H9 (cell line): ENCODE results near the gene TMEM245. TPM values are rescaled to one million over a fixed set of nuclear protein-coding genes. Genes with fewer than 3 reads are reported as not detected.

Source experiments
- DNase-seq: peaks from one replicate; pipeline ENCODE4 v3.0.0-alpha.2; 2017
- H2AFZ ChIP-seq: one replicate; pipeline ENCODE4 v1.6.1; 2013; ENCODE audit warnings: mild to moderate bottlenecking, low read length, control low read depth, moderate library complexity
- H2AK5ac ChIP-seq: 2 replicates; pipeline ENCODE4 v1.6.1; 2013; ENCODE audit warnings: low read length, control low read depth, mixed read lengths; ENCODE audit not compliant: insufficient read length
- H2BK120ac ChIP-seq: one replicate; pipeline ENCODE4 v1.6.1; 2013; ENCODE audit warnings: low read depth, mild to moderate bottlenecking, low read length, control low read depth, inconsistent platforms; ENCODE audit not compliant: poor library complexity, severe bottlenecking
- H2BK12ac ChIP-seq: 2 replicates; pipeline ENCODE4 v1.6.1; 2013; ENCODE audit warnings: low read length, control low read depth, mixed read lengths, low read depth; ENCODE audit not compliant: insufficient read length
- H2BK15ac ChIP-seq: 2 replicates; pipeline ENCODE4 v1.6.1; 2013; ENCODE audit warnings: low read depth, low read length, control low read depth
- H2BK20ac ChIP-seq: one replicate; pipeline ENCODE4 v1.6.1; 2013; ENCODE audit warnings: low read depth, mild to moderate bottlenecking, low read length, control low read depth, inconsistent platforms; ENCODE audit not compliant: poor library complexity, severe bottlenecking
- H2BK5ac ChIP-seq: 2 replicates; pipeline ENCODE4 v1.6.1; 2013; ENCODE audit warnings: low read length, control low read depth, mixed read lengths; ENCODE audit not compliant: insufficient read length
- H3K14ac ChIP-seq: 2 replicates; pipeline ENCODE4 v1.6.1; 2013; ENCODE audit warnings: low read length, control low read depth; ENCODE audit not compliant: insufficient read depth
- H3K18ac ChIP-seq: 2 replicates; pipeline ENCODE4 v1.6.1; 2013; ENCODE audit warnings: low read depth, mild to moderate bottlenecking, mixed read lengths, low read length, control low read depth; ENCODE audit not compliant: insufficient read length
- H3K23ac ChIP-seq: 2 replicates; pipeline ENCODE4 v1.6.1; 2013; ENCODE audit warnings: low read length, control low read depth, mixed read lengths, low read depth; ENCODE audit not compliant: insufficient read length
- H3K23me2 ChIP-seq: 2 replicates; pipeline ENCODE4 v1.6.1; 2013; ENCODE audit warnings: low read depth, mild to moderate bottlenecking, mixed read lengths, low read length, control low read depth; ENCODE audit not compliant: insufficient read length, poor library complexity, severe bottlenecking
- H3K27ac ChIP-seq: 2 replicates; pipeline ENCODE4 v1.5.1; 2013; ENCODE audit warnings: low read length, control low read depth, mixed read lengths, low read depth; ENCODE audit not compliant: insufficient read length
- H3K27me3 ChIP-seq: 2 replicates; pipeline ENCODE4 v1.6.1; 2013; ENCODE audit warnings: low read length, control low read depth, inconsistent platforms; ENCODE audit not compliant: insufficient read depth
- H3K4ac ChIP-seq: 2 replicates; pipeline ENCODE4 v1.6.1; 2013; ENCODE audit warnings: low read depth, mild to moderate bottlenecking, control low read depth, inconsistent platforms, low read length, moderate library complexity
- H3K4me1 ChIP-seq: 2 replicates; pipeline ENCODE4 v1.6.1; 2013; ENCODE audit warnings: low read length, control low read depth, inconsistent platforms; ENCODE audit not compliant: insufficient read depth
- H3K4me2 ChIP-seq: 2 replicates; pipeline ENCODE4 v1.6.1; 2013; ENCODE audit warnings: low read length, control low read depth, mixed read lengths; ENCODE audit not compliant: insufficient read length, insufficient read depth
- H3K56ac ChIP-seq: 2 replicates; pipeline ENCODE4 v1.6.1; 2013; ENCODE audit warnings: low read depth, mild to moderate bottlenecking, mixed read lengths, low read length, control low read depth; ENCODE audit not compliant: insufficient read length
- H3K79me1 ChIP-seq: 2 replicates; pipeline ENCODE4 v1.6.1; 2013; ENCODE audit warnings: low read depth, mild to moderate bottlenecking, moderate library complexity, low read length, control low read depth, inconsistent platforms; ENCODE audit not compliant: insufficient read depth, poor library complexity, severe bottlenecking
- H3K79me2 ChIP-seq: 2 replicates; pipeline ENCODE4 v1.6.1; 2013; ENCODE audit warnings: low read length, control low read depth, inconsistent platforms; ENCODE audit not compliant: insufficient read depth
- H3K9ac ChIP-seq: 2 replicates; pipeline ENCODE4 v1.6.1; 2013; ENCODE audit warnings: low read length, control low read depth, mixed read lengths; ENCODE audit not compliant: insufficient read length; ENCODE audit errors: extremely low read depth
- H3K9me3 ChIP-seq: one replicate; pipeline ENCODE4 v1.6.1; 2013; ENCODE audit warnings: low read depth, low read length, inconsistent platforms; ENCODE audit not compliant: control insufficient read depth
- H3T11ph ChIP-seq: one replicate; pipeline ENCODE4 v1.6.1; 2013; ENCODE audit warnings: mild to moderate bottlenecking, low read length, control low read depth, inconsistent platforms
- H4K20me1 ChIP-seq: one replicate; pipeline ENCODE4 v1.6.1; 2013; ENCODE audit not compliant: control insufficient read depth, insufficient read length, insufficient read depth
- H4K5ac ChIP-seq: 2 replicates; pipeline ENCODE4 v1.6.1; 2013; ENCODE audit warnings: low read depth, mild to moderate bottlenecking, mixed read lengths, low read length, control low read depth; ENCODE audit not compliant: insufficient read length
- H4K8ac ChIP-seq: replicated peaks from 2 replicates; pipeline ENCODE4 v1.6.1; 2013; ENCODE audit warnings: low read length, control low read depth, mixed read lengths, low read depth; ENCODE audit not compliant: insufficient read length
- H4K91ac ChIP-seq: 2 replicates; pipeline ENCODE4 v1.6.1; 2013; ENCODE audit warnings: low read depth, mild to moderate bottlenecking, moderate library complexity, mixed read lengths, low read length, control low read depth; ENCODE audit not compliant: insufficient read length
- H3K27ac Mint-ChIP-seq, 3 experiments: 2 replicates in 2 of 3; 3 replicates in 1 of 3; pipeline ENCODE4 v1.8.0; 2020 to 2021; ENCODE audit warnings: mixed read lengths in 3 of 3, mild to moderate bottlenecking in 1 of 3, moderate library complexity in 1 of 3
- H3K27me3 Mint-ChIP-seq: 2 replicates; pipeline ENCODE4 v1.8.0; 2021; ENCODE audit warnings: low read depth, mild to moderate bottlenecking, moderate library complexity, mixed read lengths
- H3K36me3 Mint-ChIP-seq, 3 experiments: 2 replicates in 2 of 3; 3 replicates in 1 of 3; pipeline ENCODE4 v1.8.0; 2020 to 2021; ENCODE audit warnings: low read depth in 3 of 3, mixed read lengths in 3 of 3; ENCODE audit not compliant: insufficient read depth in 1 of 3
- H3K4me1 Mint-ChIP-seq, 2 experiments: 2 replicates each; pipeline ENCODE4 v1.8.0; 2020; ENCODE audit warnings: mixed read lengths in 2 of 2
- H3K4me3 Mint-ChIP-seq, 2 experiments: 2 replicates in 1 of 2; 3 replicates in 1 of 2; pipeline ENCODE4 v1.8.0; 2020 to 2021; ENCODE audit warnings: mild to moderate bottlenecking in 2 of 2, mixed read lengths in 2 of 2, moderate library complexity in 1 of 2
- H3K9me3 Mint-ChIP-seq, 2 experiments: 2 replicates in 1 of 2; 3 replicates in 1 of 2; pipeline ENCODE4 v1.8.0; 2020; ENCODE audit warnings: mild to moderate bottlenecking in 2 of 2, mixed read lengths in 2 of 2, moderate library complexity in 1 of 2
- CTCF ChIP-seq: fragments of 200-600 bp; sonication (generic); conservative IDR thresholded peaks from 3 replicates; pipeline ENCODE4 v1.8.0; 2021; ENCODE audit warnings: antibody characterized with exemption, mild to moderate bottlenecking
- WGBS: extraction: QIAGEN DNeasy Blood & Tissue Kit; methylation state at CpG from one replicate; pipeline ENCODE4 v1.1.7; 2013; ENCODE audit warnings: missing lambda C conversion rate, low lambda C conversion rate, mixed read lengths; ENCODE audit not compliant: insufficient read length; ENCODE audit errors: extremely low coverage; 5-methylcytosine and 5-hydroxymethylcytosine counted together
- total RNA-seq: library from RNA; stranded (reverse); gene quantifications from 2 replicates; pipeline ENCODE4 v1.2.1, GENCODE V29; 2021

TMEM245 gene
- total RNA-seq, 1 experiment from 2014 or later = 37.9 TPM

GRCh38 chr9:109118808-109119438 is 824 bp downstream of the TMEM245 start:
- Histone ChIP-seq H3K79me1 (peaks cover 14% of the 10 kb centered on the region), H2BK15ac (no peak overlapping the region), H2BK120ac (no peak overlapping the region), H3K56ac (peak overlapping the region; percentile 35), H2AFZ (no peak overlapping the region), H3K27me3 (no peaks in the 10 kb centered on the region), H4K20me1 (no peaks in the 10 kb centered on the region), H2BK12ac (no peak overlapping the region), H3K23ac (peak overlapping the region; percentile 59), H2AK5ac (no peak overlapping the region), H3K14ac (peak overlapping the region; percentile 76), H4K5ac (no peak overlapping the region), H3K4me1 (peaks cover 10% of the 10 kb centered on the region), H3K9me3 (no peaks in the 10 kb centered on the region), H3K18ac (peak overlapping the region; percentile 35), H3T11ph (no peak overlapping the region), H3K9ac (peak overlapping the region; percentile 95), H3K4ac (no peak overlapping the region), H4K91ac (no peak overlapping the region), H3K79me2 (peaks cover 45% of the 10 kb centered on the region; the same call in 1 of the 2 replicates), H3K23me2 (peaks cover 9% of the 10 kb centered on the region), H2BK20ac (no peak overlapping the region), H4K8ac (no peak overlapping the region), H2BK5ac (no peak overlapping the region), H3K27ac (no peak overlapping the region), H3K4me2 (peak overlapping the region; percentile 100)
- Mint-ChIP-seq H3K4me1 (peaks cover 37 to 47% of the 10 kb centered on the region in 2 experiments), H3K36me3 (peaks cover 13 to 15% (median 14%) of the 10 kb centered on the region in 3 experiments; a peak in 6 of 7 replicates), H3K27ac (peak overlapping the region; percentile 61 to 93 (median 91); a peak in 5 of 7 replicates), H3K4me3 (peak overlapping the region; percentile 93 to 97), H3K9me3 (0 out of 5 replicates have a peak, but pooled peaks cover 0 to 3% of the 10 kb centered on the region in 2 experiments), H3K27me3 (no peaks in the 10 kb centered on the region)
- no CpG with 5 or more reads among the region's 29 CpGs for WGBS
- peak; percentile 54 for DNase-seq
- TF ChIP-seq CTCF = no peak
